ENCODE results near the gene SMIM38. TPM values are rescaled to one million over a fixed set of nuclear protein-coding genes. Genes with fewer than 3 reads are reported as not detected.
"Not testable (repeated sequence)": the region's sequence is repeated elsewhere in the genome, so short reads cannot be mapped to it uniquely, and the experiment has no call there.

SMIM38 gene
- total and polyA plus RNA-seq, 2 donors (not counting 1 experiment from before 2014, with no cell fraction given), result 1.2 to 1.6 TPM

GRCh38 chr11:69148806-69149205, 6.9 kb upstream of the SMIM38 start:
- Histone ChIP-seq H3K9ac (ENCODE audit: low read length) (no peak overlapping the region), H3K4me2 (replicated peaks; ENCODE audit: low read depth, low read length, poor library complexity, severe bottlenecking) (no peak overlapping the region), H3K79me2 (ENCODE audit: control insufficient read depth, insufficient read depth, low read length) (no peaks in the 10 kb centered on the region), H3K9me3 (ENCODE audit: control extremely low read depth in 1 of 3, control insufficient read depth in 2 of 3, insufficient read depth in 1 of 3, low read length in 2 of 3) (peaks cover 1 to 32% (median 16%) of the 10 kb centered on the region in 3 donors), H3K4me1 (ENCODE audit: control insufficient read depth in 2 of 2, insufficient read depth in 2 of 2, low read length in 2 of 2) (no peaks in the 10 kb centered on the region), H3K27me3 (replicated peaks in 1 of 4; ENCODE audit: control extremely low read depth in 1 of 4, control insufficient read depth in 3 of 4, insufficient read depth in 4 of 4, low read length in 3 of 4) (no peaks in the 10 kb centered on the region), H3K27ac (ENCODE audit: low read length in 2 of 2) (no peak overlapping the region), H2AFZ (ENCODE audit: insufficient read depth, low read depth, low read length, poor library complexity, severe bottlenecking) (no peak overlapping the region), H3K4me3 (ENCODE audit: control extremely low read depth in 1 of 5, extremely low read depth in 1 of 5, insufficient read depth in 1 of 5, low read depth in 2 of 5, low read length in 4 of 5) (no peak overlapping the region), H3K36me3 (replicated peaks in 1 of 2; ENCODE audit: control extremely low read depth in 1 of 2, control insufficient read depth in 1 of 2, extremely low read depth in 1 of 2, insufficient read depth in 2 of 2, low read length in 1 of 2) (no peaks in the 10 kb centered on the region), H4K20me1 (ENCODE audit: control insufficient read depth, insufficient read depth, low read length, poor library complexity, severe bottlenecking) (no peaks in the 10 kb centered on the region)
- CTCF ChIA-PET, result no interaction called here
- Mint-ChIP-seq H3K27me3 (peaks cover 7% of the 10 kb centered on the region), H3K27ac (no peak overlapping the region), H3K4me1 (no peaks in the 10 kb centered on the region), H3K9me3 (ENCODE audit: insufficient read depth) (peaks cover 17% of the 10 kb centered on the region), H3K4me3 (no peak overlapping the region)
- ATAC-seq (ENCODE audit: low read depth) (no peak), DNase-seq (no peak)
- POLR2A ChIA-PET, result no interaction called here
- intact Hi-C loops (cut with micrococcal nuclease), result no loop called here
- TF ChIP-seq CTCF (IDR thresholded peaks at IDR 0.05), result no peak
- WGBS (ENCODE audit: insufficient coverage), result 89% methylated on average over 9 of the region's 9 CpGs

GRCh38 chr11:69149338-69150045, 6.2 kb upstream of the SMIM38 start:
- CTCF ChIA-PET; DNase-seq; H3K79me2 ChIP-seq (ENCODE audit: control insufficient read depth, insufficient read depth, low read length); H3K4me2 ChIP-seq (replicated peaks; ENCODE audit: low read depth, low read length, poor library complexity, severe bottlenecking); POLR2A ChIA-PET; H2AFZ ChIP-seq (ENCODE audit: insufficient read depth, low read depth, low read length, poor library complexity, severe bottlenecking); H3K27me3 ChIP-seq (replicated peaks in 1 of 4; ENCODE audit: control extremely low read depth in 1 of 4, control insufficient read depth in 3 of 4, insufficient read depth in 4 of 4, low read length in 3 of 4); H3K4me1 ChIP-seq (ENCODE audit: control insufficient read depth in 2 of 2, insufficient read depth in 2 of 2, low read length in 2 of 2); ATAC-seq (ENCODE audit: low read depth); H3K9ac ChIP-seq (ENCODE audit: low read length); H3K4me1 Mint-ChIP-seq; H3K27me3 Mint-ChIP-seq; H3K27ac Mint-ChIP-seq; H3K27ac ChIP-seq (ENCODE audit: low read length in 2 of 2); intact Hi-C loops (cut with micrococcal nuclease); H4K20me1 ChIP-seq (ENCODE audit: control insufficient read depth, insufficient read depth, low read length, poor library complexity, severe bottlenecking); H3K4me3 Mint-ChIP-seq; H3K36me3 ChIP-seq (replicated peaks in 1 of 2; ENCODE audit: control extremely low read depth in 1 of 2, control insufficient read depth in 1 of 2, extremely low read depth in 1 of 2, insufficient read depth in 2 of 2, low read length in 1 of 2); H3K4me3 ChIP-seq (ENCODE audit: control extremely low read depth in 1 of 5, extremely low read depth in 1 of 5, insufficient read depth in 1 of 5, low read depth in 2 of 5, low read length in 4 of 5): not testable (repeated sequence)
- peaks cover 17% of the 10 kb centered on the region for H3K9me3 Mint-ChIP-seq (ENCODE audit: insufficient read depth)
- H3K9me3 ChIP-seq (ENCODE audit: control extremely low read depth in 1 of 3, control insufficient read depth in 2 of 3, insufficient read depth in 1 of 3, low read length in 2 of 3), result peaks cover 1 to 28% (median 16%) of the 10 kb centered on the region in 3 donors
- WGBS (ENCODE audit: insufficient coverage), result 92% methylated on average over 10 of the region's 11 CpGs

Measured in B cell (primary cell).